Neural crest cell (in vitro differentiated cells): ENCODE data around the gene GSE1. TPM values are rescaled to one million over a fixed set of nuclear protein-coding genes. Genes with fewer than 3 reads are reported as not detected.

Source experiments
- DNase-seq: peaks from one replicate; pipeline ENCODE4 v3.0.0; 2021; ENCODE audit warnings: low read depth, mixed read lengths, low spot score
- H3K27ac Mint-ChIP-seq: one replicate; pipeline ENCODE4 v1.8.0; 2021; ENCODE audit warnings: mild to moderate bottlenecking, mixed read lengths; ENCODE audit not compliant: unreplicated experiment
- H3K27me3 Mint-ChIP-seq: 2 replicates; pipeline ENCODE4 v1.8.0; 2021; ENCODE audit warnings: low read depth, mild to moderate bottlenecking, mixed read lengths
- H3K36me3 Mint-ChIP-seq: 2 replicates; pipeline ENCODE4 v1.8.0; 2021; ENCODE audit warnings: low read depth, mild to moderate bottlenecking, mixed read lengths
- H3K4me1 Mint-ChIP-seq: 2 replicates; pipeline ENCODE4 v1.8.0; 2021; ENCODE audit warnings: mixed read lengths
- H3K4me3 Mint-ChIP-seq: one replicate; pipeline ENCODE4 v1.8.0; 2021; ENCODE audit warnings: mild to moderate bottlenecking, mixed read lengths
- H3K9me3 Mint-ChIP-seq: 2 replicates; pipeline ENCODE4 v1.8.0; 2021; ENCODE audit warnings: mixed read lengths
- CTCF ChIP-seq: fragments of 200-600 bp; sonication (generic); conservative IDR thresholded peaks from 2 replicates; pipeline ENCODE4 v1.5.0; 2021; ENCODE audit warnings: antibody characterized with exemption, mild to moderate bottlenecking
- total RNA-seq: library from RNA; stranded (reverse); gene quantifications from 2 replicates; pipeline ENCODE4 v1.2.1, GENCODE V29; 2021

GSE1 gene
- total RNA-seq, 1 donor from 2014 or later = 27.3 TPM

DNA sequence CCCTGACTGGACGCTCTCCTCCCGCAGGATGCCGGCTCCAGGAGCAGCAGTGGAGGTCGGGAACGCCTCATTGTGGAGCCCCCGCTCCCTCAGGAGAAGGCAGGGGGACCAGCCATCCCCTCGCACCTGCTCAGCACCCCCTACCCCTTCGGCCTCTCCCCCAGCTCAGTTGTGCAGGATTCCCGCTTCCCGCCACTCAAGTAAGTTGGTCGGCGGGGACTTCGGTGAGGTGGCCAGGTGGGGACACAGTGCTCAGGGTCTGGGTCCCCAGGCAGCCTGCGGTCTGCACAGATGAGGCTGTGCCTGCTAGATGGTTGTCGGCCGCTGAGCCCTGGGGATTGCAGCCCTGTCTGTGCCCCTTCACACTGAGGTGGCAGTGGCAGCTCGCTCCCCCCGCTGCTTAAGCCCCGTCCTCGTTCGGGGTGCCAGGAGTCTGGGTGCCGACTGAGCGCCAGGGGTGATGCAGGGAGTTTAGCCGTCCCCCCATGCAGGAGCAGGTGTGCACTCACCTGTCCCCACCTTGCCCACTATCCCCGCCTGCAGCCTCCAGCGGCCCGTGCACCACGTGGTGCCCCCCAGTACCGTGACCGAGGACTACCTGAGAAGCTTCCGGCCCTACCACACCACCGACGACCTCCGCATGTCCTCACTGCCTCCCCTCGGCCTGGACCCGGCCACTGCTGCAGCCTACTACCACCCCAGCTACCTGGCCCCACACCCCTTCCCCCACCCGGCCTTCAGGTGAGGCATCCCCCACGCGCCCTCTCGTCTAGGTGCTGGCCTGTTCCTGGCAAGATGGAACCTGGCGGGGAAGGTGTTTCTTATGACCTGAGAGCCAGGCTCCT lies 41.4 kb downstream of the GSE1 start:
- TF ChIP-seq CTCF = no peak
- Mint-ChIP-seq H3K27ac (no peak overlapping the region), H3K9me3 (no peaks in the 10 kb centered on the region), H3K4me1 (peaks cover 12% of the 10 kb centered on the region), H3K27me3 (peaks cover 8% of the 10 kb centered on the region), H3K4me3 (no peak overlapping the region), H3K36me3 (peaks cover 3% of the 10 kb centered on the region)
- no peak for DNase-seq

GRCh38 chr16:85655216-85656129 lies 42.4 kb downstream of the GSE1 start:
- DNase-seq = no peak
- no peak overlapping the region for H3K4me3 Mint-ChIP-seq
- H3K27ac Mint-ChIP-seq = no peak overlapping the region
- peaks cover 18% of the 10 kb centered on the region for H3K4me1 Mint-ChIP-seq
- no peaks in the 10 kb centered on the region for H3K9me3 Mint-ChIP-seq
- no peak for TF ChIP-seq CTCF
- H3K36me3 Mint-ChIP-seq = peaks cover 7% of the 10 kb centered on the region
- peaks cover 12% of the 10 kb centered on the region for H3K27me3 Mint-ChIP-seq

DNA sequence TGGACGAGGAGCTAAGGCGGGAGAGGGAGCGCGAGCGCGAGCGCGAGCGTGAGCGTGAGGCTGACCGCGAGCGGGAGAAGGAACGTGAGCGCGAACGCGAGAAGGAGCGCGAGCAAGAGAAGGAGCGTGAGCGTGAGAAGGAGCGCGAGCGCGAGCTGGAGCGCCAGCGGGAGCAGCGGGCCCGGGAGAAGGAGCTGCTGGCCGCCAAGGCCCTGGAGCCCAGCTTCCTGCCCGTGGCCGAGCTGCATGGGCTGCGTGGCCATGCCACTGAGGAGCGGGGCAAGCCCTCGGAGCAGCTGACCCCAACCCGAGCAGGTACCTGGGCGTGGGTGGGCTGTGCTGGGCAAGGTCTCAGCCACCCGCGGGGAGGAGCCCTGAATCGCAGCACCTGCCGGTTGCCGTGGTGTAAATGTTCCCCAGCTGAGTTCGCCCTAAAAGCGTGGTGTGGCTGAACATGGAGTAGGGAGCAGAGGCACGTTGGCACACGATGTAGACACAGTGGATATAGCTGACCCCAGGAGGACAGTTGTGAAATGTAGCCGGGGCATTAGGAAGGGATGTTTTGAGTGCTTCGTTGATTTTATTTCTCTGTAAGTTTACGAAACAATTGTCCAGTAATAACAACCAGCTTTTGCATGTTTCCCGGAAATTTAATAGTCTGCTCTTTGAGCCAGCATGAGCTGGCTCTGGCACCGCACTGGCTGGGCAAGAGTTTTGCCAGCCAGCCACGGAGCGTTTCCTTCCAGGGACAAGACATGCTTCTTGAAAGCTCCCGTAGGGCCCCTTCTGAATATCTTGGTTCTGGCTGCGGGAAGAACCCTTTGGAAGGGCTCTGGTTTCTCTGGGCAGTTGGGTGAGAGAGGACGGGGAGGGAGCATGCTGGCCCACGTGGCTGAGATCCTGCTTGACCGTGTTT lies 43.5 kb downstream of the GSE1 start:
- Mint-ChIP-seq H3K27ac (no peak overlapping the region), H3K36me3 (peaks cover 7% of the 10 kb centered on the region), H3K9me3 (no peaks in the 10 kb centered on the region), H3K4me1 (peaks cover 18% of the 10 kb centered on the region), H3K4me3 (no peak overlapping the region), H3K27me3 (peaks cover 12% of the 10 kb centered on the region)
- no peak for TF ChIP-seq CTCF
- no peak for DNase-seq

DNA sequence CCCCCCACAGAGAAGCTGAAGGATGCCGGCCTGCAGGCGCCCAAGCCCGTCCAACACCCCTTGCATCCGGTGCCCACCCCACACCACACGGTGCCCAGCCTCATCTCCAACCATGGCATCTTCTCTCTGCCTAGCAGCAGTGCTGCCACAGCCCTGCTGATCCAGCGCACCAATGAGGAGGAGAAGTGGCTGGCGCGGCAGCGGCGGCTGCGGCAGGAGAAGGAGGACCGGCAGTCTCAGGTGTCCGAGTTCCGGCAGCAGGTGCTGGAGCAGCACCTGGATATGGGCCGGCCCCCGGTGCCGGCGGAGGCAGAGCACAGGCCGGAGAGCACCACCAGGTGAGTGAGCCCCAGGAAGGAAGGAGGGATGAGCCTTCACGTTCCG lies 44.1 kb downstream of the GSE1 start:
- no peaks in the 10 kb centered on the region for H3K9me3 Mint-ChIP-seq

More for the DNA sequence above, 44.1 kb downstream of the GSE1 start:
- DNase-seq = no peak
- Mint-ChIP-seq H3K4me1 (peaks cover 21% of the 10 kb centered on the region), H3K4me3 (no peak overlapping the region), H3K27me3 (peaks cover 10% of the 10 kb centered on the region), H3K27ac (no peak overlapping the region), H3K36me3 (peaks cover 7% of the 10 kb centered on the region)
- TF ChIP-seq CTCF = no peak
